HK-2 (cell line): ENCODE data around the gene KIAA0825.

Source experiments
- DNase-seq: peaks from one replicate; pipeline ENCODE4 v3.0.0-alpha.2; 2018; ENCODE audit not compliant: unreplicated experiment

KIAA0825 gene

GRCh38 chr5:94618493-94619328 lies at the start of gene KIAA0825, which contains the start of gene SLF1:
TSS of gene KIAA0825 (minus strand) at chr5:94618604. CDS start at chr5:94537126, 81,478 bp downstream.
TSS of gene SLF1 (plus strand) at chr5:94618669. CDS start at chr5:94628811, 10,142 bp downstream.
- DNase-seq = peak; percentile 83

GRCh38 chr5:94667937-94668336 lies 49.5 kb upstream of the KIAA0825 start:
- no peak for DNase-seq

GRCh38 chr5:94661086-94661485 lies 42.7 kb upstream of the KIAA0825 start:
- no peak for DNase-seq

GRCh38 chr5:94660506-94660905 lies 42.1 kb upstream of the KIAA0825 start:
- DNase-seq = no peak

GRCh38 chr5:94658272-94658671 lies 39.9 kb upstream of the KIAA0825 start:
- DNase-seq = no peak

GRCh38 chr5:94649874-94650273 lies 31.5 kb upstream of the KIAA0825 start:
- no peak for DNase-seq

- no peak for DNase-seq
Observed at GRCh38 chr5:94646758-94647157, 28.4 kb upstream of the KIAA0825 start.

GRCh38 chr5:94645053-94645452 lies 26.6 kb upstream of the KIAA0825 start:
- no peak for DNase-seq

- DNase-seq = no peak
Observed at GRCh38 chr5:94640176-94640575, 21.8 kb upstream of the KIAA0825 start.

GRCh38 chr5:94632024-94632423 lies 13.6 kb upstream of the KIAA0825 start:
- DNase-seq = no peak

GRCh38 chr5:94627191-94627590 lies 8.8 kb upstream of the KIAA0825 start:
- DNase-seq = no peak

- no peak for DNase-seq
Observed at GRCh38 chr5:94623877-94624276, 5.5 kb upstream of the KIAA0825 start.

- DNase-seq = no peak
Observed at GRCh38 chr5:94623011-94623410, 4.6 kb upstream of the KIAA0825 start.

- DNase-seq = no peak
Observed at GRCh38 chr5:94621763-94622162, 3.4 kb upstream of the KIAA0825 start.

- DNase-seq = no peak
Observed at GRCh38 chr5:94620256-94620655, 1.9 kb upstream of the KIAA0825 start.

- DNase-seq = peak; percentile 48
Observed at GRCh38 chr5:94618029-94618492, 343 bp downstream of the KIAA0825 start.

GRCh38 chr5:94615862-94616261 lies 2.5 kb downstream of the KIAA0825 start:
- DNase-seq = no peak

- DNase-seq = no peak
Observed at GRCh38 chr5:94614156-94614805, 4.1 kb downstream of the KIAA0825 start.

GRCh38 chr5:94613583-94613982 lies 4.8 kb downstream of the KIAA0825 start:
- no peak for DNase-seq

GRCh38 chr5:94595281-94595840 lies 23.0 kb downstream of the KIAA0825 start:
- no peak for DNase-seq

GRCh38 chr5:94577466-94578245 lies 40.7 kb downstream of the KIAA0825 start:
- no peak for DNase-seq

GRCh38 chr5:94575196-94575595 lies 43.2 kb downstream of the KIAA0825 start:
- no peak for DNase-seq
